GM18870 (cell line): ENCODE results near the gene KLHL6.
"Not testable (repeated sequence)": the region's sequence is repeated elsewhere in the genome, so short reads cannot be mapped to it uniquely, and the experiment has no call there.

Experiments used
- ATAC-seq: cut with Tn5 transposase; IDR thresholded peaks from one replicate; pipeline ENCODE4 v1.9.1; 2021; ENCODE audit warnings: moderate library complexity; ENCODE audit not compliant: unreplicated experiment

Gene KLHL6

DNA sequence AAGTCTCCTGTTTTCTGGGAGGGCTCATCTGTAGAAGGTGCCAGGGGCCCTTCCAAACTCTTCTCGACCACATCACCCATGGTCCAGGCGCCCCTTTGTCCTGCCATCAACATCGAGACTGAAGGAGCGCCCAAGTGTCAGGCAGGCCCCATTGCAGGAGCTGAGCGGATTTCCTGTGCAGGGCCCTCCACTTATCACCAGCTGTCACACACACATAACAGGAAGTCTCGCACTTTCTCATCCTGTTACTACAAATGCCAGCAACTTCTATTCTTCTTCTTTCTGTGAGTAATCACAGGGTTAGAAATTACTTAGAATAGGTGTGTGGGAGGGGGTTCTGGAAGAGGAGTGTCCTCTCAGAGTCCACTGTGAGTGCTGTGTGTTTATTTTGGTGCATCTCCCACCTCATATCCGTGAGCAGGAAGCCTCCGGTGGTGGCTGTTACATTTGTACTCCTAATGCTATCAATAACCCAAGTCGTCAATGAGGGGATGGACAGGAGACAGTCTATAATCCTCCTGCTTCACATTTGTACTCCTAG, at the start of gene KLHL6:
Gene KLHL6 (minus strand): TSS at position 166 of the 541 bp plus-strand sequence. CDS start 53 bp downstream, at position 113.
- ATAC-seq, result peak; percentile 86

GRCh38 chr3:183597959-183598358, 42.5 kb upstream of the KLHL6 start:
- ATAC-seq, result no peak

GRCh38 chr3:183594636-183595035, 39.1 kb upstream of the KLHL6 start:
- no peak for ATAC-seq

DNA sequence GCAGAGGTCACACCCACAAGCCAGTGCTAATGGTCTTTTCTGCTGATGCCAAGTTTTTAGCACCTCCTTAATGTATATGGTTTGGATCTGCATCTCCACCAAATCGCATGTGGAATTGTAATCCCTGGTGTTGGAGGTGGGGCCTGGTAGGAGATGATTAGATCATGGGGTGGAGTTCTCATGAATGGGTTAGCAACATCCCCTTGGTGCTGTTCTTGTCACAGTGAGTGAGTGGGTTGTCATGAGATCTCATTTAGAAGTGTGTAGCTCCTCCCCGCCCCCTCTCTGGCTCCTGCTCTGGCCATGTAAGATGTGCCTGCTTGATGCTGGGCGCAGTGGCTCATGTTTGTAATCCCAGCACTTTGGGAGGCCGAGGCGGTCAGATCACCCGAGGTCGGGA, 37.3 kb upstream of the KLHL6 start:
- no peak for ATAC-seq

- ATAC-seq, result peak; percentile 96
These were observed 36.5 kb upstream of the KLHL6 start for GRCh38 chr3:183591881-183592521.

DNA sequence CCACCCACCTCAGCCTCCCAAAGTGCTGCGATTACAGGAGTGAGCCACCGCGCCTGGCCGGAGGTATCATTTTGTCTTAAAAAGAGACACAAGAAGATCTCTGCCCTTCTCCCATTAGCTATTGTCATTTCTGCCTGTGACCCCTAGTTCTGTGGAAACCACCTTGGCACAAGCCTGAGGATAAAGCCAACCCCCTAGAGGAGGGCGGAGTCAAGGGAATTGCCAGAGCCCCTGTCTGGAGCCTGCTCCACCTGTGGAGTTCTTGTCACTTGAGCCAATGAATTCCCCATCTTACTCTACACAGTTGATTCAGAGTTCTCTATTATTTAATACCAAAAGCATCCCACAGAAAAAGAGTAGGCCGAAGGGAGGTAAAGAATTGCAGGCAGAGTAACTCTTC, 34.9 kb upstream of the KLHL6 start:
- no peak for ATAC-seq

DNA sequence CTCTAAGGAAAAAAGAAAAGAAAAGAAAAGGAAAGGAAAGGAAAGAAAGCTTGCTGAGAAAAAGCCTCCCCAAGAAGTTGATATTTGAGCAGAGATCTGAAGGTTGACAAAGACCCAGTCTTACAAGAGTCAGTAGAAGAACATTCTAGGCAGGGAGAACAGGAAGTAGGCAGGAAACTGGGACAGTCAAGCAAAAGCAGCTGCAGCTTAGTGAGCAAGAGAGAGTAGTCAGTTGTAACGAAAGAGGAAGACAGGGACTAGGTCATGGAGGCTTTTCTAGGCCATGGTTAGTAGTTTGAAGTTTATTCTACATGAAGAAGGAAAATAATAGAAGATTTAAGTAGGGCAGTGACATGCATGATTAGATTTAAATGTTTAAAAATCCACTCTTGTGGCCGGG, 31.8 kb upstream of the KLHL6 start:
- no peak for ATAC-seq

GRCh38 chr3:183586477-183586876, 31.0 kb upstream of the KLHL6 start:
- no peak for ATAC-seq

DNA sequence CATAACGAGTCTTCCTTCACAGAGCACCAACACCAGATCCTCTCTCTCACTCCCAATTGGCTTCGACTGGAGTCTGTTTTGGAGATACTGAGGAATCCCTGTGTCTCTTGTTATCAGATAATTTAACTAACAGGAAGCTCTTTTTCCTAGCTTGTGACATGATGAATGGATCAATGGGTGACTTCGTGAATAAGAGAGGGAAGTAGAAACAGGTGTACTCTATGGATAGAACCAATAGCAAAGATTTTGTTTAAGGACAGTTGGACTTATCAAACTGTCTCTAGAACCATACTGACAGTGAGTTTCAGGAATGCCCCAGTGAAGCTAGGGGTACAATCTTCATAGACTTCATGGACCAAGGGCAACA, 29.4 kb upstream of the KLHL6 start:
- no peak for ATAC-seq

DNA sequence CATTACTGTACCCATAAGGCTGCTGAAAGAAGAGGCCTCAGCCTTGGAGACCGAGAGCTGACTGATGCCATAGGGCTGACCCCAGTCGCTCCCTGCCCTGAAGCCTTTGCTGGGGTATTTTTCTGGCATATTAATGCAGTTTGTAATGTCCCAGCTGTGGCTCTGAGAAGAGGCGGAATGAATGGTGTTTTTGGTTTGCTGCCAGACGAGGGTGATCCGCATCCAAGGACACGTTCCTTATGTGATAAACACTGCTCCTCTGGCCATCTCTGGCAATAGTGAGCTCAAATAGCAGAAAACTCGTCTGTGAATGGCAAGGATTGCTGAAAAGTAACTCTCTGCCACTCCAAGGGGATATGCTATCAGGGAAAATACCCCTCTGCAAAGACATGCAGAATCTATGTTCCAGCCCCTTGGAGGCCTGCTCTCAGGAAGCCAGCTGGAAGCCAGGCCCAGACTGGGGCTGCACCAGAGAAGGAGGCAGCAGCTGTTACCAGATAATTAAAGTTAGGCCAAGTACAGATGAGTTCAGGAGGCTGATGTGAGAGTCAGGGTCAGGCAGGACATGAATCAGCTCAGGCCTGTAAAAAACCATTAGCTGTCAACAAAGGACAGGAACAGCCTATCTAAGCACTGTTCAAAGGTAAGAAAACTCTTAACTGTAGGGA, 28.9 kb upstream of the KLHL6 start:
- no peak for ATAC-seq

DNA sequence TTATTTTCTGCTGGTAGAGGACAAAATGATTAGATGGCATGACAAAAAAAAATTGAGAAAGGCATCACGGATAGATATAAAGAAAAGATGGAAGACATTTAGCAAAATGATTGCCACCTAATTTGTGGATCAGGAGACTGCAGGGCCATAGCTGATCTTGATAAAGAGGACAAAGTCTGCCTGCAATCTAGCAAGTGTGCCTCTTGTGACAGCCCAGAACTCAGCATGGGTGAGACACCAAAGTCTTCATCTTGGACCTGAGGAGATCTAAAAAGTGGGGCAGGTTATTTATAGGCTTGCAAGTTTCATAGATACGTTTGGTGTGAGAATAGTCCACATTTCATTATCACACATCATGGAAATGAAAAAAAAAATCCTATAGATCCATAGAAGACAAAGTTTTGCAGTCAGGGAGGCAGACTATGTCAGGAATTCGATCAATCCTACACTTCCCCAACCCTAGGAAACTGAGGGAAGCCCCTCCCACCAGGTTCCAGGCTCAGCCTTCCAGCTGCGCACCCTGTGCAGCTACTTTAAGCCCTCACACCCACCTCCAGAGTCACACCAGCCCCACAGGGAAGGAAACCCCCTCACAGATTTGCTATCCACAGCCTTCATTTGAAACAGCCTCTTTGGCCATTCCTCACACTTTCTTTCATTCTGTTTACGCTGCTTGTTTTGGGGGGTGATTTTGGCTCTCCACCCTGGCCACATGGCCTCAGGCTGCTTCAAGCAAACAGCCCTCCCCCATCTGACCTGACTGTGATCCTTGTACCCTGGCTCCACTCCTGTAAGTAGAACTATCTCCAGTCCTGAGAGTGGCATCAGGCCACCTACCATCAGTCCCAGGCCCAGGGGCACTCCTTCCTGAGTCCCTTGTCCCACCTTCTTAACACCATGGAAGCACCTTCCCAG, 28.1 kb upstream of the KLHL6 start:
- ATAC-seq, result no peak

GRCh38 chr3:183582161-183582560, 26.7 kb upstream of the KLHL6 start:
- no peak for ATAC-seq

DNA sequence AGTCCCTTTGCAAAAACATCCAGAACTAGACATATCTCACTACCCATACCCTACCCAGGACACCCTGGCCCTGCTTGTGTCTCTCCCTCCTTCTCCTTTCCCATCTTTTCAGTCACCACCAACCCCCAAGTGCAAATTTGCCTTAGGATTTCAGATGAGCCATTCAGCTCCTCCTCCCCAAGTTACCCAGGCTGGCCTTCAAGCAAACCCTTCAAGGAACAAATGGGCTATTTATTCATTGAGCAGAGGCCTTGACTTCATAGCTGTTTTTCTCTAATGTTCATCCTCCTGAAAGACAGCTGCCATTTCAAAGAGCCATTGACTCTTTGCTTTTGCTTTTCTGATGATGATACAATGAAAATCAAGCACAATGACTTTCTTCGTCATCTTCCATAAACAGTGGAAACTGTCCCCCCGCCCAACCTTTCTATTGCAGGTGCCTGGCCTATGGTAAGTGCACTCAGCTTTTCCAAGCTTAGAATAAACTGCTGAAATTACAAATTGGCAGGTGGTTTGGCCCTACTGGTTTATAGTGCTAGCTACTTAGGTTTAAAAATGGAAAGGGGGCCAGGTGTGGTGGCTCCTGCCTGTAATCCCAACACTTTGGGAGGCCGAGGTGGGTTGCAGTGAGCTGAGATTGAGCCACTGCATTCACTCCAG, 26.1 kb upstream of the KLHL6 start:
- no peak for ATAC-seq

GRCh38 chr3:183579967-183580900, 24.7 kb upstream of the KLHL6 start:
- no peak for ATAC-seq

DNA sequence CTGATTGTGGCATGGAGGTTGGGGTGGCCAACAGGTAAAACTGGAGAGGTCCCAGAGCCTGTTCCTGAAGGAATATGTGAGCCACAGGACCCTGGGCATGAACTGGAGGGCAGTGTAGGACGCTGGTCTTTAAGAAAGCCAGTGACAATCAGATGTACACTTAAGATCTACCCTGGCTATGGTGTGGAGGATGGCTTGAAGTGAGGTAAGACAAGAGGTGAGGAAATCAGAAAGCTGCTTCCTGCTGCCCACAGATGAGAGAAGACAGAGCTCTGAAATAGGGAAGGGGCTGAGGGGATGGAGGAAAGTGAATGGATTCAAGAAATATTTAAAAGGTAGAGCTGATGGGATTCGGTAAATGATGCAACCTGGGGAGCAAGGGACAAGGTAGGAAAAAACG, 22.7 kb upstream of the KLHL6 start:
- no peak for ATAC-seq

- ATAC-seq, result no peak
These were observed 21.8 kb upstream of the KLHL6 start for GRCh38 chr3:183577346-183577745.

DNA sequence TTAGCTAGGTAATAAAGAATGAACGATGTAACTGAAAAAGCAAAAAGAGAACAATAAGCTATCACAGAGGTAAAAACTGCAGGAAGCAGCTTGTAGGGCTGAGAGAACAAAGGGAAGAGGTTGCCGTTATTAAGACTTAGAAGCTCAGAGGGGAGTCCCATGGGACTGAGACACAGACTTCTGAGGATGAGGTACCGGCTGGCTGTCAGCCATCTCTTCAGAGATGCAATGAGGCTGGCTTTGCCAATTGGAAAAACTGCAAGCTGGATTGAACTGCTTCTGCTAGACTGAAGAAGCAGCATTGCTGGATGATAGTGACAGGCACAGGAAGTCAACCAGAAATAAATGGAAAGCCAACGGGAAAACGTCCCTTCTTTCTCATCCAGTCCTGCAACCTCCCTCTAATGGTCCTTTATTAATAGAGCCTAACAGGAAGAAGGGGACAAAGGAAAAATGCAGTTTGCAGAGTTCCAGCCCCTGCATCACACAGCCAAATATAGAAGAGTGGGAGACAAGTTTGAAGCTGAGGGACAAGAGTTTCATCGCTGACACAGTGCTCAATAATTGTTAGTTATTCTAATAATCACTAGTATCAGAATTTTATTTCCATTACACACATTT, 21.1 kb upstream of the KLHL6 start:
- ATAC-seq, result no peak

GRCh38 chr3:183572935-183573334, 17.4 kb upstream of the KLHL6 start:
- ATAC-seq, result peak; percentile 85

DNA sequence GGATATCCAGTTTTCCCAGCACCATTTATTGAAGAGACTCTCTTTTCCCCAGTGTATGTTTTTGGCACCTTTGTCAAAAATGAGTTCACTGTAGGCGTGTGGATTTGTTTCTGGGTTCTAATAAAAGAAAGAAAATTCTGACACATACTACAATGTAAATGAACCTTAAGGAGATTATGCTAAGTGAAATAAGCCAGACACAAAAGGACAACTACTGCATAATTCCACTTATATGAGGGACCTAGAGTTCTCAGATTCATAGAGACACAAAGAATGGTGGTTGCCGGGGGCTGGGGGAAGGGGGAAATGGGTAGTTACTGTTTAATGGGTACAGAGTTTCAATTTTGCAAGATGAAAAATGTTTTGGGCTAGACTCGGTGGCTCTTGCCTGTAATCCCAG, 14.7 kb upstream of the KLHL6 start:
- not testable (repeated sequence) for ATAC-seq
